DMS79 treated with DMSO at 0.1 percent for 48 hours (cell line): ENCODE data around the gene TUBA4A.
"Not testable (repeated sequence)": the region's sequence is repeated elsewhere in the genome, so short reads cannot be mapped to it uniquely, and the experiment has no call there.

Experiments
- DNase-seq: peaks from one replicate; lab custom pipeline; 2025; lab: John Stamatoyannopoulos, UW

TUBA4A gene

GRCh38 chr2:219210886-219211362 lies 42.8 kb downstream of the TUBA4A start:
- DNase-seq = no peak

DNA sequence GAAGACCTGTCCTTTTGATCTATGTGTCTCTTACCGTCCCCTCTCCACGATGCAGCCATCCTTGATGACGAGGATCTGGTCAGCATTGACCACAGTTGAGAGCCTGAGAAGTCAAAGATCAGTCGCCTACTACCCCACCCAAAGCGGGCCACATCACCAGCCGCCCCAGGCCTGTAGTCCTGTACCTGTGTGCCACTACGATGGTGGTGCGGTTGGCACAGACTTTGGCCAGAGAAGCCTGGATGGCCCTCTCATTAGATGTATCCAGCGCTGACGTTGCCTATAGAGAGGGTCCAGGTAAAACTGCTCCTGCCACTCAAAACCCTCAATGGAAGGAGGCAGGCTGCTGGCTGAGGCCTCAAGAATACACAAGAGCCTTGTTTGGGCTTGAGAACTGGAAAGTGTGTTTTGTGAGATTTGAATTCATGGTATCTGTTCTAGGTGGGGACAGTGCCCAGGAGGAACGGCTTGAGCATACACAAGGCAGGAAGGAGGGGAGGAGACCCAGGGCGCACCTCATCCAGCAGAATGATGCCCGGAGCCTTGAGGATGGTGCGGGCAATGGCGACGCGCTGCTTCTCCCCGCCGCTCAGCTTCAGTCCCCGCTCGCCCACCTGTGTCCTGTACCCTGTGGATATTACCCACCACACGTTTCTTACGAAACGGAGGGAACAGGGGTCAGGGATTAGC lies 43.4 kb downstream of the TUBA4A start:
- DNase-seq = no peak

- DNase-seq = no peak
These were observed 44.2 kb downstream of the TUBA4A start for GRCh38 chr2:219209236-219210195.

- DNase-seq = peak; percentile 72
These were observed 45.6 kb downstream of the TUBA4A start for GRCh38 chr2:219207884-219208740.

DNA sequence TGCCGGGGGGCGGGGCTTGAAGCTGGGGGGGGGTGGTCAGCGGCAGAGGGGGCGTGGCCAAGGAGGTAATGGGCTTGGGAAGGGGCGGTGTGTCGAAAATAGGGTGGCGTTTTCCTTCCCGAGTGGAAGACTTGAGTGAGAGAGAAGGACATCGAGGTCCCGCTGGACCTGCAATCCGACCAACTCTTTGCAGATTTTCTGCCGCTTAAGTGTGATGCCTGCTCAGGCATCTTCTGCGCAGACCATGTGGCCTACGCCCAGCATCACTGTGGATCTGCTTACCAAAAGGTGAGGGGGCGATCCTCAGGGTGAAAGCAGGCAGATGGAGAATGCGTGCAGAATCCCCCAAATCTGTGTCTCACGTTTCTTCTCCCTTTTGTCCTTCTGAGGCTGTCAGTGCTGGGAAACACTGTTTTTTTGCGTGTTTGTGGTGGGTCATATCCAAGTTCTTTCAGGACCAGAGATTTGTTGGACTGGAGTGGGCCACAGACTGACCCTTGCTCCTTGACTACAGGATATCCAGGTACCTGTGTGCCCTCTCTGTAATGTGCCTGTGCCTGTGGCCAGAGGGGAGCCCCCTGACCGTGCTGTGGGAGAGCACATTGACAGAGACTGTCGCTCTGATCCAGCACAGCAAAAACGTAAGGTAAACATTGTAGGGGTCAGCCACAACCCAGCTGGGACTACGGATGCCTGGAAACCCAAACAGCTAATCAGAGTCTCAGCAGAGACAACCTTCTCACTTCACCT lies 46.4 kb downstream of the TUBA4A start:
- no peak for DNase-seq

DNA sequence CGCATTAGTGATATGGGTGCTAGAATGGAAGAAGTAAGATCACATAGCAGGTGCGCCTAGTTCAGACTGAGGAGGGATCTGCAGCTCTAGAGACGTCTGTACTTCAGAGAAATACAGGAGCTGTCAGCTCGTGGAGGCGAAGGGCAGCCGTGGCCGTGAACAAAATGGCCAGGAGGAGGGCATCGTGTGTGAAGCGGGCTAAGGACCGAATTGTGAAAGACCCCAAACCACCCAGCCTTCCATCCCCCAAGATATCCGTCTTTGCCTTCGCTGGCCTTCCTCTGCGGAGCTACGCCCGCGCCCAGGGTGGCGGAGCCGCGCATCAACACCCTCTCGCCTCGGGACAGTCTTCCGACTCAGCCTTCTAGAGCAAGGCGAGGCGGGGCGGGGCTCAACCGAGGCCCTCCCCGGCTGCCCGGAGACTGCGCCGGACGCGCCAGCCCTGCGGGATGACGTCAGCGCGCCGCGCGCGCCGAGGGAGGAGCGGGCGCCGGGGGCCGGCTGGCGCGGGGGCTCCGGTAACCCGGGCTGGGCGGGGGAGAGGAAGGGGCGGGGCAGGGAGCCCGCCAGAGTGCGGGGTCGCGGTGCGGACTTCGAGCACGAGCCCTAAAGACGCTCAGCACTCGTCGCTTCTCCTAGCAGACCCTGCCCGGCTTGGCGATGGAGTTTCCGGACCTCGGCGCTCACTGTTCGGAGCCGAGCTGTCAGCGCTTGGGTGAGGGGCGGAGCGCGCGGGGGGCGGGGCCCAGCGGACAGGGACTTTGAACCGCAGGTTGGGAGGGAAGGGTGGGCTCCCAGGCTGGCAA lies 47.2 kb downstream of the TUBA4A start, which contains the start of gene ZFAND2B:
Gene ZFAND2B (plus strand): TSS at position 455 of the 806 bp plus-strand sequence. CDS start 206 bp downstream, at position 661.
- DNase-seq = peak; percentile 87

DNA sequence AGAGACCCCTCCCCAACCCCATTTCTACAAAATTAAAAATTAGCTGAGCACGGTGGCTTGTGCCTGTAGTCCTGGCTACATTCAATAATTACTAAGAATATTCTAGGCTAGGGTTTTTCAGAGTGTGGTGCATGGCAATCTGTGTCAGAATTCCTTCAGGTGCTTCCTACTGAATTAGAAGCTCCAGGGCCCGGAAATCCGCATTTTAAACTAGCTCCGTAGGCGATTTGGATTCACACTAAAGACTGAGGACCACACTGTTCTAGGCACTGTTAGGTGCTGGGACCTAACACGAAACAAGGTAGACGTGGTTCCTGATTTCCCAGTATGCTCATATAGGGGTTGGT lies 47.8 kb downstream of the TUBA4A start:
- no peak for DNase-seq

DNA sequence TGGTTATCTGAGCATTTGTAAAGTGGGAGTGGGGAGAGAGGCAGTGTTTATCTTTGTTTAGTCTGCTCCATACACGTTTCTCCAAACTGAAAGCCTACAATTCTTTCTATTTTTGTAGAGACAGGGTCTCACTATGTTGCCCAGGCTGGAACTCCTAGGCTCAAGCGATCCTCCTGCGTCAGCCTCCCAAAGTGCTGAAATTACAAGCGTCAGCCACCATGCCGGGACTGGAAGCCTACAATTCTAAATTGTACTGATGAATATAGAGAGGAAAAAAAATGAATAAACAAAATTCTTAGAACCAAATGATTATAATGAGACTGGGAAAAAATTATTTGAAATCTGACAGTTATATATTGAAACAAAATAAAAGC lies 48.6 kb downstream of the TUBA4A start:
- no peak for DNase-seq

GRCh38 chr2:219204425-219205164 lies 49.1 kb downstream of the TUBA4A start:
- DNase-seq = no peak

DNA sequence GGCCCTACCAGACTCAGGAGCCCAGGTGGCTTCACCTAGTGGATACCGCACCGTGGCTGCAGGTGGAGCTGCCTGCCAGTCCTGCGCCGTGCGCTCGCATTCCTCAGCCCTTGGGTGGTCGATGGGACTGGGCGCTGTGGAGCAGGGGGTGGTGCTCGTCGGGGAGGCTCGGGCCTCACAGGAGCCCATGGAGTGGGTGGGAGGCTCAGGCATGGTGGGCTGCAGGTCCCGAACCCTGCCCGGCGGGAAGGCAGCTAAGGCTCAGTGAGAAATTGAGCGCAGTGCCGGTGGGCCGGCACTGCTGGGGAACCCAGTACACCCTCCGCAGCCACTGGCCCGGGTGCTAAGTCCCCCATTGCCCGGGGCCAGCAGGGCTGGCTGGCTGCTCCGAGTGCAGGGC lies 52.4 kb downstream of the TUBA4A start:
- not testable (repeated sequence) for DNase-seq

DNA sequence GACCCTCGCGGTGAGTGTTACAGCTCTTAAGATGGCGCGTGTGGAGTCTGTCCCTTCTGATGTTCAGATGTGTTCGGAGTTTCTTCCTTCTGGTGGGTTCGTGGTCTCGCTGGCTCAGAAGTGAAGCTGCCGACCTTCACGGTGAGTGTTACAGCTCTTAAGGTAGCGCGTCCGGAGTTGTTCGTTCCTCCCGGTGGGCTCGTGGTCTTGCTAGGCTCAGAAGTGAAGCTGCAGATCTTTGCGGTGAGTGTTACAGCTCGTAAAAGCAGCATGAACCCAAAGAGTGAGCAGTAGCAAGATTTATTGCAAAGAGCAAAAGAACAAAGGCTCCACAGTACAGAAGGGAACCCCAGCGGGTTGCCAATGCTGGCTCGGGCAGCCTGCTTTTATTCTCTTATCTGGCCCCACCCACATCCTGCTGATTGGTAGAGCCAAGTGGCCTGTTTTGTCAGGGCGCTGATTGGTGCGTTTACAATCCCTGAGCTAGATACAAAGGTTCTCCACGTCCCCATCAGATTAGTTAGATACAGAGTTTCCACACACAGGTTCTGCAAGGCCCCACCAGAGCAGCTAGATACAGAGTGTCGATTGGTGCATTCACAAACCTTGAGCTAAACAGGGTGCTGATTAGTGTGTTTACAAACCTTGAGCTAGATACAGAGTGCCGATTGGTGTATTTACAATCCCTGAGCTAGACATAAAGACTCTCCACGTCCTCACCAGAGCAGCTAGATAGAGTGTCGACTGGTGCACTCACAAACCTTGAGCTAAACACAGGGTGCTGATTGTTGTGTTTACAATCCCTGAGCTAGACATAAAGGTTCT lies 53.0 kb downstream of the TUBA4A start:
- DNase-seq = not testable (repeated sequence)
